T-helper 1 cell treated with Interleukin-12 subunit alpha and Interleukin-12 subunit beta and Interleukin-4 antibody, amounts not matched to agents 30 μg/mL and 1 μg/mL, for 36 hours (primary cell): ENCODE measurements around the gene RAD50.
"Not testable (repeated sequence)": the region's sequence is repeated elsewhere in the genome, so short reads cannot be mapped to it uniquely, and the experiment has no call there.

Experiments used
- H3K27ac Mint-ChIP-seq: one replicate; pipeline ENCODE4 v1.8.0; 2021; ENCODE audit warnings: mild to moderate bottlenecking, mixed read lengths
- H3K27me3 Mint-ChIP-seq: one replicate; pipeline ENCODE4 v1.8.0; 2021; ENCODE audit warnings: low read depth, mixed read lengths
- H3K36me3 Mint-ChIP-seq: one replicate; pipeline ENCODE4 v1.8.0; 2021; ENCODE audit warnings: low read depth, mixed read lengths
- H3K4me1 Mint-ChIP-seq: one replicate; pipeline ENCODE4 v1.8.0; 2021; ENCODE audit warnings: low read depth, mixed read lengths
- H3K4me3 Mint-ChIP-seq: one replicate; pipeline ENCODE4 v1.8.0; 2021; ENCODE audit warnings: mild to moderate bottlenecking, moderate library complexity, mixed read lengths
- H3K9me3 Mint-ChIP-seq: one replicate; pipeline ENCODE4 v1.8.0; 2021; ENCODE audit warnings: mixed read lengths

Gene RAD50

DNA sequence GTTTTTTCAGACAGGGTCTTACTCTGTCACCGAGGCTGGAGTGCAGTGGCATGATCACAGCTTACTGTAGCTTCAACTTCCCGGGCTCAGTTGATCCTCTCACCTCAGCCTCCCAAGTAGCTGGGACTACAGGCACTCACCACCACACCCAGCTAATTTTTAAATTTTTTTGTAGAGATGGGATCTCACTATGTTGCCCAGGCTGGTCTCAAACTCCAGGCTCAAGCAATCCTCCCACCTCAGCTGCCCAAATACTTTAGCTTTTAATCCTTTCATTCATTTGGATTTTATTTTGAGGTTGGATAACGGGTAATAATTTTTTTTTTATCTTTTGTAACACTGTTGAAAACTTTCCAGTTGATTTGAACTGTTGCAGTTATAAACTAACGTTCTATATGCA lies 76.8 kb downstream of the RAD50 start:
- H3K4me3 Mint-ChIP-seq, H3K27me3 Mint-ChIP-seq, H3K9me3 Mint-ChIP-seq, H3K27ac Mint-ChIP-seq: not testable (repeated sequence)
- peaks cover 38% of the 10 kb centered on the region for H3K36me3 Mint-ChIP-seq
- H3K4me1 Mint-ChIP-seq: peaks cover 60% of the 10 kb centered on the region

DNA sequence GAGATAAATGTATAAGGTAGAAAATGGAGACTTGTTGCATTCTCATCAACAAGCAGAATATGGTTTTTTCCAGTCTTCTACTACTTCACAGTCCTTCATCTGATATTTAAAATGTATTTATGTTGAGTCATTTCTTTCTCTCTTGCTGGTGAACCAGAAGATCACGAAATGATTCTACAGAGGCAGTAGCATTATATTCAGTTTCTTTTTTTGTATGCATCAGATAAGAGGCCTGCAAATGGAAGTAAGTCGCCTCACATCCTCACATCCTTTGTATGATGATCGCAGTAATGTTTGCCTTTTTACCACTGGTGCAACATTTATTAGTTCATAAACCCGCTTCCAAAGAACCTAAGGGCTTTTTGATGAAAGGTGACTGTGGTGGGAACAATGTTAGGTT lies 79.1 kb downstream of the RAD50 start:
- Mint-ChIP-seq H3K27me3 (no peaks in the 10 kb centered on the region), H3K9me3 (no peaks in the 10 kb centered on the region), H3K36me3 (peaks cover 34% of the 10 kb centered on the region), H3K27ac (peak overlapping the region; percentile 88), H3K4me3 (peak overlapping the region; percentile 30), H3K4me1 (peaks cover 64% of the 10 kb centered on the region)

DNA sequence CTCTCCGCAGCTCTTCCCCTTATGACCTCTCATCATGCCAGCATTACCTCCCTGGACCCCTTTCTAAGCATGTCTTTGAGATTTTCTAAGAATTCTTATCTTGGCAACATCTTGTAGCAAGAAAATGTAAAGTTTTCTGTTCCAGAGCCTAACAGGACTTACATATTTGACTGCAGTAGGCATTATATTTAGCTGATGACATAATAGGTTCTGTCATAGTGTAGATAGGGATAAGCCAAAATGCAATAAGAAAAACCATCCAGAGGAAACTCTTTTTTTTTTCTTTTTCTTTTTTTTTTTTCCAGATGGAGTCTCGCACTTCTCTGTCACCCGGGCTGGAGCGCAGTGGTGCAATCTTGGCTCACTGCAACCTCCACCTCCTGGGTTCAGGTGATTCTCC lies 80.5 kb downstream of the RAD50 start:
- peak overlapping the region; percentile 90 for H3K27ac Mint-ChIP-seq
- no peaks in the 10 kb centered on the region for H3K9me3 Mint-ChIP-seq
- peaks cover 29% of the 10 kb centered on the region for H3K36me3 Mint-ChIP-seq
- H3K27me3 Mint-ChIP-seq: no peaks in the 10 kb centered on the region
- H3K4me3 Mint-ChIP-seq: no peak overlapping the region
- peaks cover 68% of the 10 kb centered on the region for H3K4me1 Mint-ChIP-seq

DNA sequence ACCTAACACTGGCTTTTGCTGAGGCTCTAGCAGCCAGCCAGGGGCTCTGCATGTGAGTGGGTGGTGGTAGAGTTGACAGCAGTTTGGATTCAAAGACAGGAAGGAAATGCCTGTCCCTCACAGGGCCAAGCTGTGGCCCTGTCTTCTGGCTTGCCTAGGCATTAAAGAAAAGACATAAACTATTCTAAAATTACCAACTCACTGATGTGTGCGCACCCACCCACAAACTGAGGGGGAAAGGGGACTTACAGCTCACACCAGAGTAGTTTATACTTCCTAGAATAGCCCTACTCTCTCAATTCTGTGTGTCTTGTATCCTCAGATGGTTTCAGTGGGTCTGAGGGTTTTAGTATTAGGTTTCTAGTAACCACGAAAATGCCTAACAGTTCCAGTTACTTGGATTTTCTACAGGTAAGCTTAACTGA lies 82.9 kb downstream of the RAD50 start:
- H3K27ac Mint-ChIP-seq: peak overlapping the region; percentile 81
- H3K36me3 Mint-ChIP-seq: peaks cover 36% of the 10 kb centered on the region
- H3K27me3 Mint-ChIP-seq: no peaks in the 10 kb centered on the region
- no peak overlapping the region for H3K4me3 Mint-ChIP-seq
- no peaks in the 10 kb centered on the region for H3K9me3 Mint-ChIP-seq
- H3K4me1 Mint-ChIP-seq: peaks cover 80% of the 10 kb centered on the region

DNA sequence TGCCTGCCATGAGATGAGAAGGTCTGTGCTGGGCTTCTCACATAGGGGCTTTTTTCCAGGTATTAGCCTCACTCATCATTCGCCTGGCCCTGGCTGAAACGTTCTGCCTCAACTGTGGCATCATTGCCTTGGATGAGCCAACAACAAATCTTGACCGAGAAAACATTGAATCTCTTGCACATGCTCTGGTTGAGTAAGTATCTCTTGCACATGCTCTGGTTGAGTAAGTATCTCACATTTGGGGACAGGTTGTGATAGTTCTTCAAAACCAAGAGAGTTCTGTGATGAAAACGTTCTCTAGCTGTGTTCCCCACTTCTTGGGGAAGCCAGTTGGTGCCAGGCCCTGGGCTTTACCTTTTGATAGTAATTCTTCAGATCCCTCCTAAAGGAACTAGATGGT lies 83.8 kb downstream of the RAD50 start:
- Mint-ChIP-seq H3K27ac (peak overlapping the region; percentile 81), H3K9me3 (no peaks in the 10 kb centered on the region), H3K4me1 (peaks cover 80% of the 10 kb centered on the region), H3K27me3 (no peaks in the 10 kb centered on the region), H3K36me3 (peaks cover 42% of the 10 kb centered on the region), H3K4me3 (peak overlapping the region; percentile 22)

DNA sequence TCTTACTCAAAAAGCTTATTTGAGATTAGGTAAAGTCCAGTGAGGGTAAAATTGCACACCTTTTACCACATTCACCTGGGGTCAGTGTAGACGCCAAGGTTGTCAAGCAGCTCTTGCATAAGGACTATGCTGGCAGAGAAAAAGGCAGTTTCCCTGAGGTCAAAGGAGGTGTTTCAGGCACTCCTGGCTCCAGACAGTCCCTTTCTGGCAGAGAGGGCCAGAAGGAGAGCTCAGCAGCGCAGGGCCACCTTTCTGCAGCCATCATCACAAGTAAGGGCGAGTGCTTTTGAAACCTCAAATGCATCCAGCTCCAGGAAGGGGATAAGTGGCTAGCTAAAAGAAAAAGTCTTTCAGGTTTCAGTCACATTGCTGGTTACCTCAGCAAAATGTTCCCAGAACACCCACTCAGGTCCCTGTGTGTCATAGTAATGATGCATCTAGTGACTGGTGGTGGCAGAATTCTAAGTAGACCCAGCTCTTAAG lies 84.5 kb downstream of the RAD50 start:
- Mint-ChIP-seq H3K9me3 (no peaks in the 10 kb centered on the region), H3K27ac (peak overlapping the region; percentile 81), H3K27me3 (no peaks in the 10 kb centered on the region), H3K4me3 (peak overlapping the region; percentile 22), H3K4me1 (peaks cover 73% of the 10 kb centered on the region), H3K36me3 (peaks cover 44% of the 10 kb centered on the region)

DNA sequence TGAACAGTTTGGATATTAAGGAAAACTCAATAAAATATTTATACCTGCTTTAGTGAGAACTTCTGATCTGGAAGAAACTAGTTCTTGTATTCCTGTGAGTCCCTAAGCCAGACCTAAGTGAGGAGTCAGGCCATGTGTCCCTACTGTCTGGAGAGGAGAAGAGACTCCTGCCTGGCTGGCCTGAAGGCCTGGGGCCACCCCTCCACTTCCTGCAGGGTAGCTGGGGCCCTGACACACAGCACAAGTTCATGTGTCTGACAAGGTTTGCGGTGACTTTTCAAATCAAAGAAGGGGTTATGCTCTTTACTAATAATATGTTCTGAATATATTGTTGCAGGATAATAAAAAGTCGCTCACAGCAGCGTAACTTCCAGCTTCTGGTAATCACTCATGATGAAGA lies 85.1 kb downstream of the RAD50 start:
- Mint-ChIP-seq H3K4me3 (no peak overlapping the region), H3K27me3 (no peaks in the 10 kb centered on the region), H3K27ac (peak overlapping the region; percentile 81), H3K4me1 (peaks cover 70% of the 10 kb centered on the region), H3K9me3 (no peaks in the 10 kb centered on the region), H3K36me3 (peaks cover 50% of the 10 kb centered on the region)

DNA sequence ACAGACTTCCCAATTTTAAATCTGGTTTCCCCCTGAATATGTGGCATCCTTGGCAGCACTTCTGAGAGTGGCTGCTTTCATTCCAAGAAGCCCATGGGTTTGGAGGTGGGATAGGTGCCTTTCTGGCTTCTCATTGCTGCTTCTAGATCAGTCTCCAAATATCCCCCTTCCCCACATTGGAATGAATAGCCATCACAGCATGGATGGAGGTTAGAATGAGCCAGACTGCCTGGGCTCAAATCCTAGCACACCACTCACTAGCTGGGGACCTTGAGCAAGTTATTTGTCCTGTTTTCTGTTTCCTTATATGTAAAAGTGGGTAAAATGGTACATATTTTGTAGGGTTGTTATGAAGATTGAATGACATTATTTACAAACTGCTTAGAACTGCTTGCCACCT lies 87.4 kb downstream of the RAD50 start:
- Mint-ChIP-seq H3K4me1 (peaks cover 52% of the 10 kb centered on the region), H3K27ac (no peak overlapping the region), H3K9me3 (peaks cover 15% of the 10 kb centered on the region), H3K27me3 (no peaks in the 10 kb centered on the region), H3K36me3 (peaks cover 53% of the 10 kb centered on the region), H3K4me3 (no peak overlapping the region)

DNA sequence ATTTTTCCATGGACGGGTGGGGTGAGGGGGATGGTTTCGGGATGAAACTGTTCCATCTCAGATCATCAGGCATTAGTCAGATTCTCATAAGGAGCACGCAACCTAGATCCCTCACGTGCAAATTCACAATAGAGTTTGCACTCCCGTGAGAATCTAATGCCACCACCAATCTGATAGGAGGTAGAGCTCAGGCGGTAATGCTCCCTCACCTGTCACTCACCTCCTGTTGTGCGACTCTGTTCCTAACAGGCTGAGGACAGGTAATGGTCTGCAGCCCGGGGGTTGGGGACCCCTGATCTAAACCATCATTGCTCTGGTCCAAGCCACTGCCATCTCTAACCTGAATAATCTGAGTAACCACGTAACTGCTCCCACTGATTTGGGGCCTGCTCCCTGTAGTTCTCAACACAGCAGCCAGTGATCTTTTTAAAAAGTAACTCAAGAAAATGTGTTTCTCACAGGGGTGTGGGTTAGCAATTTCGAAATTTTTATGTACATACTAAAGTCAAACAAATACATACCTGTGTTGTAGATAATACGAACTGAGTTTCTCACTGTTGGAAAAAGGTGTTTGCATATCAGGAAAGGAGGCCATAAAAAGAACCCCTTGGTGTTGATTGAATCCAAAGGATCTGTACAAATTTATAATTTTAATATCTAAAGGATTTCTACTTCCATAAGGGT lies 89.9 kb downstream of the RAD50 start:
- Mint-ChIP-seq H3K4me1 (peaks cover 27% of the 10 kb centered on the region), H3K9me3 (peaks cover 15% of the 10 kb centered on the region), H3K27me3 (no peaks in the 10 kb centered on the region), H3K27ac (no peak overlapping the region), H3K4me3 (no peak overlapping the region), H3K36me3 (peaks cover 55% of the 10 kb centered on the region)

DNA sequence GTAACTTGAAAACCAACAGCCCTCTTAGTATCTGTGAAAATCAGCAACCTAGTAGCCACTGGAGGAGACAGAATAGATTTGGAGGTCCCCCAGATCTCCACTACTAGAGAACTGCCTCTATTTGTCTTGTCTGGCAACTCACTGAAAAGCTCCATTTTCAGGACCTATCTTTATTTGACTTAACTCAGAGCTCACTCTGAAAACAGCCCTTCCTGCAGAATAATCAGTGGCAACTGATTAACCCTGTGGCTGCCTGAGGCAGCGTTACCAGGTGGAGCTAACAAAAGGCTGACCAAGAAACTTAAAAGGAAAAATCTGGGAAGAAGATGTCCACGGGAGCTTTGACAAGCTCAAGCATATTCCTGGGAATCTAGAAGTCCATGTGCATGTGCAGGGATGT lies 90.7 kb downstream of the RAD50 start:
- peaks cover 15% of the 10 kb centered on the region for H3K9me3 Mint-ChIP-seq
- H3K27ac Mint-ChIP-seq: no peak overlapping the region
- peaks cover 49% of the 10 kb centered on the region for H3K36me3 Mint-ChIP-seq
- no peak overlapping the region for H3K4me3 Mint-ChIP-seq
- H3K4me1 Mint-ChIP-seq: peaks cover 21% of the 10 kb centered on the region
- H3K27me3 Mint-ChIP-seq: no peaks in the 10 kb centered on the region

DNA sequence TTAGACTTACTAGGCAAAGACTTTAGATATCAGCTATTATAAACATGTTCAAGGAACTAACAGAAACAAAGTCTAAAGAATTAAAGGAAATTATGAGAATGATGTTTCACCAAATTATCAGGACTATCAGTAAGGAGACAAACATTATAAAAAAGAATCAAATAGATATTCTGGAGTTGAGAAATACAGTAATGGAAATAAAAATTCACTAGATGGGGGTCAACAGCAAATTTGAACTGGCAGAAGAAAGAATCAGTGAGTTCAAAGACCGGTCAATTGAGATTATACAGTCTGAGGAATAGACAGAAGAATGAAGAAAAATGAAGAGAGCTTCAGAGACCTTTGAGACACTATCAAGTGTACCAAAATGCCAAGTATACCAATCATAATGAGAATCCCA lies 91.6 kb downstream of the RAD50 start:
- Mint-ChIP-seq H3K4me3 (no peak overlapping the region), H3K36me3 (peaks cover 40% of the 10 kb centered on the region), H3K27ac (no peak overlapping the region), H3K9me3 (peaks cover 15% of the 10 kb centered on the region), H3K27me3 (peaks cover 1% of the 10 kb centered on the region), H3K4me1 (peaks cover 14% of the 10 kb centered on the region)

DNA sequence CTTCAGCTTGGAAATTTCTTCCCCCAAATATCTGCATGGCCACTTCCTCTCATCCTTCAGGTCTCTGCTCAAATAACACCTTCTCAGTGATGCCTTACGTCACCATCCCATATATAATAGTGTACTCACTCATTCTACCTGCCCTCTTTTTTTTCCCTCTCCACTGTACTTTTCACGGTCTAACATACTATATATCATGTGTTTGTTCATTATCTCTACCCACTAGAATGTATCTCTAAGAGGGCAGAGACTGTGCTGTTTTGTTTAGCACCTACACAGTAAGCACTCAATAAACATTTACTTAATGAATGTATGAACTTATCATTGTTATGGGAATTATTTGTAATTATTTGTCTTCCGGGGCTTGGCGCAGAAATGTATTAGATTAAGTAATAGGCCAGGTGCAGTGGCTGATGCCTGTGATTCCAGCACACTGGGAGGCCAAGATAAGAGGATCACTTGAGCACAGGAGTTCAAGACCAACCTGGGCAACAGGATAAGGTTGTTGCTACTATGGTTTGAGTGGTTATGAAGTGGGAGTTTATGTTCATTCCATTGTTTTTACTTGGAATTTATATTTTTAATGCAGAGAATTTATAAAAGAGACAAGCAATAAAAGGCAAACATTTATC lies 95.2 kb downstream of the RAD50 start:
- Mint-ChIP-seq H3K36me3 (peaks cover 23% of the 10 kb centered on the region), H3K27me3 (peaks cover 23% of the 10 kb centered on the region), H3K4me1 (peaks cover 8% of the 10 kb centered on the region), H3K9me3 (peaks cover 15% of the 10 kb centered on the region), H3K27ac (no peak overlapping the region), H3K4me3 (no peak overlapping the region)

DNA sequence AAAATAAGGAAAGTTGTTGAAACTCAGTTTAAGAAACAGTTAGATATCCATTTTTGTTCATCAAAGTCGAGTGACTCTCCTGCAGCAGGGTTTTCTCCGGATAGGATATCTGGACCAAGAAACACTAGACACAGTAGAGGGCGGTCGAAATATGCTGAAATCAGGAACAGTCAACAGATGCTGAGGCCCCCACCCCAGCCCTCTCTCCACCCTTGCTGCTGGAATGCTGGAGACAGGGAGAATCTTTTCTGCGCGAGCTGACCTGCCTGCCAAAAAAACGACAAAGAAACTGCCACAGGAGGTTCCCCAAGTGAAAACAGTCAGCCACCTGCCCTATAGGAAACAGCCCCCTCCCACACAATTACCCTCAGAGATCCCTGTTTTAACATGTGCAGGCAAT lies 96.9 kb downstream of the RAD50 start:
- Mint-ChIP-seq H3K4me1 (peaks cover 20% of the 10 kb centered on the region), H3K36me3 (peaks cover 8% of the 10 kb centered on the region), H3K9me3 (peaks cover under 1% of the 10 kb centered on the region), H3K27ac (no peak overlapping the region), H3K27me3 (peaks cover 23% of the 10 kb centered on the region), H3K4me3 (no peak overlapping the region)

DNA sequence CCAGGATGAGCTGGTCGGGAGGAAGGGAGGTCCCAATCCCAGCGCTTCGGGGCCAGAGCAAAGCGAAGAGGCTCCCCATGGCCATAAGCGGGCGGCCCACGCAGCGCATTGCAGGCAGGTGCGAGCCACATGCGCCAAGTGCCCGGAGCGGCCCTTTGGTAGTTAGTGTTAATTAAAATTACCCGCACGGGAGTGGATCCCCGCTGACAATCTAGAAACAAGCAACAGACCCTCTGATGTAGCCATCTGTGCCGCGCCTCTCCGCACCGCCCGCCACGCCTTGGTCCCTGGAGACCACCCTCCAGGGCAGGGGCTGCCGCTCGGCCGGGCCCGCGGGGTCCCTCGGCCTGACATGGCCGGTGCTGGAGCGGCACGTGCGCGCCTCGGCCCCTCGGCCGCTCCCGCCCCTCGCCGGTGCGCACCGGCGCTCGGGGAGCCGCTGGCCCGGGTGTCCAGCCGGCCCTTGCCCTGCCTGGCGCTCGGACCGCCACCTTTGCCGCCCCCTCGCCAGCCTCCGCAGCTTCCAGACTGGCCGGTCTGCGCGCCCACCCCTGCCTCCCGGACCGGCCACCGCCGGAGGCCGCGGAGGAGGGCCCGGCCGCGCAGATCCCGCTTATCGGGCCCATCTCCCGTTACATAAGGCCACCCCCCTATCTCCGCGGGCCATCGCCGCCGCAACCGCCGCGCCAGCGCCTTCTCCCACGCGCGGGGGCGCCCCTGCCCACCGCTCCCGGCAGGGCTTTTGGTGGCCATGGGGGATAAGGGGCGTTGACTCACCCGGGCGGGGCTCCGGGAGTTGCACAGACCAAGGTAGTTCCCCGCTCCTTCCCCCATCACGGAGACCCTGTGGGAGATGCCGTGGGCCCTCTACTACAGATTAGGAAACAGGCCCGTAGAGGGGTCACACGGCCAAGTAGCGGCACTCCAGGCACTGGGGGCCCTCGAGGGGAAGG lies 99.3 kb downstream of the RAD50 start:
- H3K9me3 Mint-ChIP-seq: no peaks in the 10 kb centered on the region
- H3K27me3 Mint-ChIP-seq: peaks cover 23% of the 10 kb centered on the region
- H3K4me3 Mint-ChIP-seq: peak overlapping the region; percentile 67
- peaks cover 7% of the 10 kb centered on the region for H3K36me3 Mint-ChIP-seq
- H3K27ac Mint-ChIP-seq: peak overlapping the region; percentile 85
- peaks cover 33% of the 10 kb centered on the region for H3K4me1 Mint-ChIP-seq
